ENCODE data around the gene TECPR2. TPM values are rescaled to one million over a fixed set of nuclear protein-coding genes. Genes with fewer than 3 reads are reported as not detected.

Gene TECPR2
- total RNA-seq, 6 donors from 2014 or later: 16.3 to 71.2 (median 24.6) TPM

- H3K4me1 ChIP-seq: peaks cover 0 to 8% (median 2%) of the 10 kb centered on the region in 4 donors
- no peak for TF ChIP-seq EP300 (IDR thresholded peaks at IDR 0.05)
- no peak for TF ChIP-seq CTCF (IDR thresholded peaks at IDR 0.05)
- TF ChIP-seq POLR2AphosphoS5 (IDR thresholded peaks at IDR 0.05): no peak
- no peak for TF ChIP-seq POLR2A (IDR thresholded peaks at IDR 0.05)
- H3K36me3 ChIP-seq: no peaks in the 10 kb centered on the region
- H3K27ac ChIP-seq: no peak overlapping the region
- DNase-seq (no peak), ATAC-seq (ENCODE audit: low FRiP score in 2 of 2) (no peak)
- no peaks in the 10 kb centered on the region for H3K9me3 ChIP-seq
- H3K27me3 ChIP-seq: no peaks in the 10 kb centered on the region
- 55 to 67% methylated on average over 4 of the region's 4 CpGs for WGBS, 2 donors
- H3K4me3 ChIP-seq: no peak overlapping the region
Measured at GRCh38 chr14:102392506-102392905, 29.8 kb downstream of the TECPR2 start.

GRCh38 chr14:102394717-102395375 is 32.1 kb downstream of the TECPR2 start:
- Histone ChIP-seq H3K4me3 (no peak overlapping the region), H3K27ac (peak overlapping the region in 2 of 4 donors; percentile 21 to 67), H3K9me3 (no peaks in the 10 kb centered on the region), H3K27me3 (no peaks in the 10 kb centered on the region), H3K4me1 (peaks cover 0 to 5% (median 2%) of the 10 kb centered on the region in 4 donors), H3K36me3 (no peaks in the 10 kb centered on the region)
- TF ChIP-seq POLR2A (IDR thresholded peaks at IDR 0.05) (no peak), POLR2AphosphoS5 (IDR thresholded peaks at IDR 0.05) (no peak), CTCF (IDR thresholded peaks at IDR 0.05) (no peak), EP300 (IDR thresholded peaks at IDR 0.05) (no peak)
- DNase-seq (peak in 1 of 2 donors; percentile 75), ATAC-seq (ENCODE audit: low FRiP score in 2 of 2) (no peak)
- 43 to 52% methylated on average over 9 of the region's 9 CpGs for whole genome bisulfite sequencing, 2 donors

- no peaks in the 10 kb centered on the region for H3K9me3 ChIP-seq
- TF ChIP-seq POLR2A (IDR thresholded peaks at IDR 0.05) (no peak), POLR2AphosphoS5 (IDR thresholded peaks at IDR 0.05) (no peak), CTCF (IDR thresholded peaks at IDR 0.05) (no peak), EP300 (IDR thresholded peaks at IDR 0.05) (no peak)
- no peaks in the 10 kb centered on the region for H3K27me3 ChIP-seq
- DNase-seq: no peak
- ATAC-seq (ENCODE audit: low FRiP score in 2 of 2): no peak
- H3K4me3 ChIP-seq: no peak overlapping the region
- H3K27ac ChIP-seq: no peak overlapping the region
- WGBS, 2 donors: 92 to 97% methylated on average over 7 of the region's 7 CpGs
- H3K36me3 ChIP-seq: peaks cover 0 to 4% (median 0%) of the 10 kb centered on the region in 4 donors
- peaks cover 0 to 5% (median 0%) of the 10 kb centered on the region in 4 donors for H3K4me1 ChIP-seq
Measured at GRCh38 chr14:102396521-102396920, 33.8 kb downstream of the TECPR2 start.

GRCh38 chr14:102403028-102403427 is 40.3 kb downstream of the TECPR2 start:
- no peaks in the 10 kb centered on the region for H3K27me3 ChIP-seq
- ATAC-seq (ENCODE audit: low FRiP score in 2 of 2) (no peak), DNase-seq (no peak)
- H3K4me1 ChIP-seq: no peaks in the 10 kb centered on the region
- H3K36me3 ChIP-seq: peaks cover 0 to 15% (median 3%) of the 10 kb centered on the region in 4 donors
- H3K9me3 ChIP-seq: peaks cover 0 to 11% (median 5%) of the 10 kb centered on the region in 4 donors
- H3K27ac ChIP-seq: no peak overlapping the region
- H3K4me3 ChIP-seq: no peak overlapping the region
- TF ChIP-seq POLR2A (IDR thresholded peaks at IDR 0.05): no peak

GRCh38 chr14:102407258-102407657 is 44.5 kb downstream of the TECPR2 start:
- H3K4me1 ChIP-seq: no peaks in the 10 kb centered on the region
- ATAC-seq (ENCODE audit: low FRiP score in 2 of 2) (no peak), DNase-seq (no peak)
- no peak overlapping the region for H3K27ac ChIP-seq
- H3K27me3 ChIP-seq: no peaks in the 10 kb centered on the region
- peaks cover 0 to 9% (median 4%) of the 10 kb centered on the region in 4 donors for H3K9me3 ChIP-seq
- peaks cover 0 to 35% (median 6%) of the 10 kb centered on the region in 4 donors for H3K36me3 ChIP-seq
- no peak for TF ChIP-seq POLR2AphosphoS5 (IDR thresholded peaks at IDR 0.05)
- no peak for TF ChIP-seq CTCF (IDR thresholded peaks at IDR 0.05)
- no peak for TF ChIP-seq POLR2A (IDR thresholded peaks at IDR 0.05)
- no peak for TF ChIP-seq EP300 (IDR thresholded peaks at IDR 0.05)
- no peak overlapping the region for H3K4me3 ChIP-seq
- WGBS, 2 donors: 93 to 94% methylated on average over 5 to 7 of the region's 7 CpGs
